HG03521 (cell line): ENCODE measurements around the gene DAPK1.

Experiments
- ATAC-seq: cut with Tn5 transposase; IDR thresholded peaks from one replicate; pipeline ENCODE4 v1.9.1; 2021; ENCODE audit warnings: mild to moderate bottlenecking, moderate library complexity; ENCODE audit not compliant: unreplicated experiment

Gene DAPK1

DNA sequence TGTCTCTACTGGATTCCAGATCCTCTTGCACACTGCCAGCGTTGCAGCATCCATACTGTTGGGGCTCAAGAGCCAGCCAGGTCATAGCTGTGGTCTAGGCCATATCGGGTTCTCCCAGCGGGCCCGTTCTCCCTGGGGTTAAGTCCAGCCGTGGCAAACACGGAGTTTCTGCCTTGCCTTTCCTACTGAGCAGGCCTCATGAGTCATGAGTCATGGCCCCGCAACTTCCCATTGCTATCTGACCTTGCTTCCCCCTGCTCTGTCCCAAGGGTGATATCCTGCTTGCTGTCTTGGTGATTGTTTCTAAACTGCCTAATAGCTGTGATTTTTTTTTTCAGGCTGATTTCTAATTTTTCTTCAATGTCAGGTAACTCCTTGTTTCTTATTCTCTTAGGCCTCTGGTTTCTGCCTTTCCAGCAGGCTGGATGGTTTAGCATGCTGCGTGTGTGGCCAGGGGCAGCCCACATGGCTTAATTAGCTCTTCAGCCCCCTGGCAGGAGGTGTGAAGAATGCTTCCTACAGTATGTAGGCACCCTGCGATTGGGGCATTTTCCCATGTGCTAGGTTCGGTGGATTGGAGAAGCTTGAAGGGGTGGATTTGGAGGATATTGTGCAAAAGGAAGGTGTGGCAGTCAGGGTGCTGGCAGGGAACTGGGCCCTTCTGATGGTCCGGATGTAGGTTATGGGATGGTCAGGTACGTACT, 18.7 kb downstream of the DAPK1 start:
- no peak for ATAC-seq

DNA sequence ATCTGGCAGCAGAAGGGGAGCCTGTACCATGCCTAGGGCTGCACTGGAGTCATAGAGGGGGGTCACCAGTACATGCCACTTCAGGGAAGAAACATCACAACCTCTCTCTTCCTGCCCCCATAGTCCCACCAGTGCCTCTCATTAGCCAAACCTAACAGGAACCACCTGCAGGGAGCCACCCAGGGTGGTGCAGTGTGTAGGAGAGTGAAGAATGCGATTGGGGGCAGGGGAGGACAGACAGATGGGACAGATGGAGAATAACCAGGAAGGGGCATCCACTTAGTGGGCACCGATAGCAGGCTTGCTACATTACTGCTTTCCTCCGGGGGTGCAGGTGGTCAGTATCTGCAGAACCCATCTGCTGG, 19.2 kb downstream of the DAPK1 start:
- no peak for ATAC-seq

DNA sequence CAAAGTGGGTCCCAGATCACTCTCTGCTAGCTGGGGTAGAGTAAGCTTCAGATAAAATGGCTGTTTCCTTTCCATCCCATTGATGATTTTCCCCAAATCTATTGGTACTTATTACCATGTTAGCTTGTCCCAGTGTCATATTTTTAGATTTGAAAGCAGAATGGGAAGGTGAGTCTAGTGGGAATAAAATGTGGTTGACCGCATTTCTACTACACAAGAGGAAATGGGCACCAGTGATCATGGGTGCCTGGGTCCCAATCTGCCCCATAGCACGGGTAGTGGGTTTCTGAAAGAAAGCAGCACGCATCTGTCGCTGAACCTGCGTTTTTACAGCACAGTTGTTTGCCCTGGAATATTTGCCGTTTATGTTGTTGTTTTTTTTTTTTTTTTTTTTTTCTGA, 20.1 kb downstream of the DAPK1 start:
- ATAC-seq = no peak

DNA sequence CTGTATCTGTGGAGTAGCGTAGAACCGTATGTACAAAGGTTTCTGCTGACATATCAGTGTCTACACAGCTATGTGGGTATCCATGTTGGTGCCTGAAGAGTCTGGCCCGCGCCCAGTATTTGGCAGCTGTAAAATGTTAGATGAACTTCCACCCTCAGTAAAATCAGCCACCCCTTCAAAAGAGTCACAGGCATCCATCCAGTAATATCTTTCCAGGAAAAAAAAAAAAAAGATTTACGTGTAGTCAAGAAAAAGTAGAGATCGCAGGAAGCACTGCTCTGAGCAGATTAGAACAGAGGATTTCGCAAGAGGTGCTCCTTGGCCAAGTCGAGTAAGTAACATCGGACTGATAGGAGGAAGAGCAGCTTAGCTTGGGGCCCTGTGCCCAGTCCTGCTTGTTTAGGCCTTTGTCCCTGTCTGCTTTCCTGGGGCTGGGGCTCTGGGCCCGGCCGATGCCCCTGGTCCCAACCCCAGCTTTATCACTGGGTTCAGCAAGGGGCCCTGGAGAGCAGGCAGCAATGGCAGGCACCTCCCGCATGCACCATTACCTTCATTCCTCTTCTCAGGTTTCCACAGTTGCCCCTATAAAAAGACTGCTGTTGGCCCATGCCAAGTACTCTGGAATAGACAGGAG, 21.2 kb downstream of the DAPK1 start:
- no peak for ATAC-seq

DNA sequence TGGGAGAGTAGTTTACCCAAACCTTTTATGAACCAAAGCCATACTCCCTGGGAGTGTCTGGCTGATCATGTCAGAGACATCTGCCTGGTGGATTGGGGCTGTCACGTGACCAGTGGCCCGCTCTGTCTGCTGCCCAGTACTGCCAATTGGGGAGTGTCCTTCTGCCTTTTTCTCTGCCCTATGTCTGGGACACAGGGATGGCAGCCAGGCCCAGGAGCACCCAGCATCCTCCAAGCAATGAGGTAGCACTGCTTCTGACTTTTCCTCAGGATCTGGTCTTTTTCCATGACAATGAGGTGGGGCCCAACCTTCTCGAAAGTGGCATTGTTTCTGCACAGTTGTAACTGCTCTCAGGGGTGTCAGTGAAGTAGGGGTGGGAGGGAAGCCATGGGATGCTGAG, 21.8 kb downstream of the DAPK1 start:
- no peak for ATAC-seq

DNA sequence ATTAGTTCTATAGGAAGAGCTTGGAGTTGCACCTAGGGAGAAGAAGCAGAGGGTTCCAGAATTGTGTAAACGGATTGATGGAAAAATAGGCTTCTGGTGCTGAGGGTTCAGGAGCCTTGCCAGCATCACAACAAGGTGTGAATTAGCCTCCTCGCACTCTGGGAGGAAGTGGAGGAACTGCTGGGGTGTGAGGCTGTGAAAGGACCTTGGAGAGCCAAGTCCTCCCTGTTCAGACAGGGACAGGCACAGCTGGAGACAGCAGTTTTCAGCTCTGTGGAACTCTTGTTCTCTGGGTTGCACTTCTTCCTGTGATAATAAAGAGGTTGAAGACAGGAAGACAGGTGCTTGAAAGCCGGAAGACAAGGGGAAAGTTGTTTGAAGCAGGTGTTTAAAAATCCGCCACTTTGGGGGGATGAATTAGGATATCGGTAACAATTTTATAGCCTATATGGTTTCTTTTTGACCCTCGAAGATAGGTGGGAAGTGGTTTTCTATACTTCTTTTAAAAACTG, 22.6 kb downstream of the DAPK1 start:
- ATAC-seq = no peak

DNA sequence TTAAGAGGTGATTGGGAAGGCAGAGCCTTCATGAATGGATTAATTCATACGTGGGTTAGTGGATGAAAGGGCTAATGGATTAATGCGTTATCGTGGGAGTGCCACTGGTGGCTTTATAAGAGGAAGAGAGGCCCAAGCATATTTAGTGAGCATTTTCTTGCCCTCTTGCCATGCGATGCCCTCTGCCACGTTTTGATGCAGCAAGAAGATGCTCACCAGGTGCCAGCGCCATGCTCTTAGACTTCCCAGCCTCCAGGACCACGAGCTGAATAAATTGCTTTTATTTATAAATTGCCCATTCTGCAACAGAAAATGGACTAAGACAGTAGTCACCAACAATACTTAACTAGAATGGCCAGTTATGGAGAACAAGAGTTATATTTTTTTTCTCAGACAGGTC, 24.2 kb downstream of the DAPK1 start:
- ATAC-seq = no peak

DNA sequence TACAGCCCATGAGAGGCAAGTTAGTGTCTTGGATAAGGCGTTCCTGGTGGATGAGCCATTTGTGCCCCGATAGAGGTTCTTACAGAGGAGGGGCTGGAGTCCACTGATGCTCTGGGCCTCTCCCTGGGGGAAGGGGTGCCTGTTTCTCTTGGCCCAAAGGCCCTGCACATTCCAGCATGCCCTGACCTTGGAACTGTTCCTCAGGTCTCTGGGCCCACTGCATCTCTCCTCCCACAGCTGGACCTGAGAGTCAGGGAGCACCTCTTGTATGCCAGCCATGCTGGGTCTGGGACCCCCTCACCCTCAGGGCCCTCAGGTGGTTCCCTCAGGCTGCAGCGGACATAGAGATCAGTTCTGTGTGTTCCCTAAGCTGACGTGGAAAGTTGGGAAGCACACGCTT, 26.4 kb downstream of the DAPK1 start:
- no peak for ATAC-seq

DNA sequence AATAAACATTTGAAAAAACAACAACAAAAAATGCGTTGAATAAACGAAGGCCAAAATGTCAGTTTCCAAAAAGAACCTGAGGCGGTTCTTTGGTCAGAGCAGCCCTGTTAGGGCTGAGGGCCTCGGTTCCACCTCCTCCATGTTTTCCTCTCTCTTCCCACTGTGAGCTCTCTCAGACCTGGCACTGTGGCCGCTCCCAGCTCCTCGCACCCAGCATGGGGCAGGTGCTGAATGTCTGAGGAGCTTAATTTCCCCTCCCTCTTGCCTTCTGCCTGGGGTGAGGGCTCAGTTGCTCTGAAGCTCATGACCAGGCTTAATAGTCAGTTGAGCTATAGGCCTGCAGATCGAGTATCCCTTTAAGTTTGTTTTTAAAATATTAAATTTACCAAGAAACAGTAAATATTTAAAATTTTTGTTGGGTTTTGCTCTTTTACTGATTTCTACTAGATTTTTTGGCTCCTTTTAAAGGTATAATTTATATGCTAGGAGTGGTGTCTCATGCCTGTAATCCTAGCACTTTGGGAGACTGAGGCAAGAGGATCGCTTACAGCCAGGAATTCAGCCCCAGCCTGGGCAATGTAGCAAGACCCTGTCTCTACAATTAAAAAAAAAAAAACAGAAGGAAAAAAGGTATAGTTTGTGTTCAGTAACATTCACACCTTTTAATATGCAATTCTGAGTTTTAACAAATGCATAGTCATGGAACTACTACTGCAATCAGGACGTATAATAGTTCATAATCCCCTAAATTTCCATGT, 28.1 kb downstream of the DAPK1 start:
- no peak for ATAC-seq

DNA sequence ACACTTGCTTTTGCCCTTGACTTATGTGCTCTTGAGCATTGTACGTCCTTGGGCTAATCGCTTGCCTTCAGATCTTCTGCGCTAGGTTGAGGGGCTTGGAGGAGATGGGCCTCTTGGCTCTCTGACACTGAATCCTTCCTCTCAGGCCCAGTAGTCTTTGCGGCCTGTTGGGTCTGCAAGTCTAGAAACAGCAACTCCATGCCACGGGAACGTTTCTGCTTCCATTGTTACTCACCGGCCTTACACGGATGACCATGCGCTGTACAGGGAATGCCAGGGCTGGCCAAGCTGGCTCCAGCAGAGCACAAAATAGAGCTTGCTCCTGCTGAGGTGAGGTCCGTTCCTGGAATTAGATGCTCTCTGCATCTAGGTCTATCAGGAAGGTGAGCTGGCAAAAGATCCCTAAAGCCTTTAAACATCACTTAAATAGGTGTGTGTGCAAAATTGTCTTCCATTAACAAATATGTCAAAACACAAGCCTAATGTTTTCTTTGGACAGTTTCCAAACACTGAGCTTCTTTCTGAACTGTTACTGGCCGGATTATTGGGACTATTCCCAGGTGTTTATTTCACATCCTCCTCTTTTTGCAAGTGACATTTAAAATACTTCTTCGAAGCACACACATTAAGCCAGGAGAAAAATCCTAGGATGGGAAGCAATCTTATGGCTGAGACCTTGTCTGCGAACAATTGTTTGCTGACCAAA, 29.7 kb downstream of the DAPK1 start:
- ATAC-seq = no peak

DNA sequence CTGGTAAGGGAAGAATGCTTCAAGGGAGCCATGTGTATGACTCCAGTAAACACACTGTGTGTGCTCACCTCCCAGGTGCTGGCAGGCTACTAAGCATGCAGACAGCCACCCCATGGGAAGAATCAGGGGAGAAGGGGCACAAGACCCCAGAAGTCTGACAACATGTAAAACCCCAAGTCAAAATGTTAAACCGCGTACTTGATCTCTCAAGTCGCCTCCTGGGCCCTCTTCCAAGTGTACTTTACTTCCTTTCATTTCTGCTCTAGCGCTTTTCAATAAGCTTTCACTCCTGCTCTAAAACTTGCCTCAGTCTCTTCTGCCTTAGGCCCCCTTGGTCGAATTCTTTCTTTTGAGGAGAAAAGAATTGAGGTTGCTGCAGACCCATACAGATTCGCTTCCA, 31.3 kb downstream of the DAPK1 start:
- ATAC-seq = no peak

DNA sequence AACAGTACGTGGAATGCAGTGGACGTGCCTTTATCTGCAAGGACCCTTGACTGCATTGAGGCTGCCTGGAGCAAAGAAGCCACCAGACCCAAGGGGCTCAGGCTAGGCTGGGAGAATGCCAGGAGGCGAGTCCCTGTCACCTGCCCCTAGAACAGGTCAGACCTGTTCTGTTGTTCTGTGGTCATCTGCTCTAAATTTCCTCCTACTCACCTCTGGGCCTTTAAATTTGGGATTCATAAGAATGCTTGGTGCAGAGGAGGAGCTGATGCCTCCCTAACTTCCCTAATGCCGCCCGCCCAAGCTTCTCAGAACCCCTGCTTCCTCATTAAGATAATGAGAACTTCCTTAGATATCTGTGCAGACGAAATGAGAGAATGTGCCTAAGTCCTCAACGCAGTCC, 32.0 kb downstream of the DAPK1 start:
- ATAC-seq = no peak

DNA sequence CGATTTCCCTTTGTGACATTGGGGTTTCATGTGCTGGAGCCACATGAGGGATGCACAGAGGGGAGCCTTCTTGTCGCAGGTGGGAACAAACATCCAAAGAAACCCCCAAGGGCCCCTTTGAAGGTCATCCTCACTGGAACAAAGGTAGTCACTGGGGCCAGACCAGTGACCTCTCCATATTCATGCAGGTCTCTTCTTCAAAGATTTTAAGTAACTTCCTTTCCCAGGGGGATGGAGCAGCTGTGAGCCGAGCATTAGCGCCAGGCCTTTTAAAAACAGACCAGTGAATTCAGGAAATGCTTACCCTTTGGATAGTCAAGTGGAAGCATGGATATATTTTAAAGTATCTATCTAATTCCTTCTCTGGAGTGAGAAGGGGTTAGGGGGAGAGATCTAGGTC, 33.0 kb downstream of the DAPK1 start:
- ATAC-seq = no peak

DNA sequence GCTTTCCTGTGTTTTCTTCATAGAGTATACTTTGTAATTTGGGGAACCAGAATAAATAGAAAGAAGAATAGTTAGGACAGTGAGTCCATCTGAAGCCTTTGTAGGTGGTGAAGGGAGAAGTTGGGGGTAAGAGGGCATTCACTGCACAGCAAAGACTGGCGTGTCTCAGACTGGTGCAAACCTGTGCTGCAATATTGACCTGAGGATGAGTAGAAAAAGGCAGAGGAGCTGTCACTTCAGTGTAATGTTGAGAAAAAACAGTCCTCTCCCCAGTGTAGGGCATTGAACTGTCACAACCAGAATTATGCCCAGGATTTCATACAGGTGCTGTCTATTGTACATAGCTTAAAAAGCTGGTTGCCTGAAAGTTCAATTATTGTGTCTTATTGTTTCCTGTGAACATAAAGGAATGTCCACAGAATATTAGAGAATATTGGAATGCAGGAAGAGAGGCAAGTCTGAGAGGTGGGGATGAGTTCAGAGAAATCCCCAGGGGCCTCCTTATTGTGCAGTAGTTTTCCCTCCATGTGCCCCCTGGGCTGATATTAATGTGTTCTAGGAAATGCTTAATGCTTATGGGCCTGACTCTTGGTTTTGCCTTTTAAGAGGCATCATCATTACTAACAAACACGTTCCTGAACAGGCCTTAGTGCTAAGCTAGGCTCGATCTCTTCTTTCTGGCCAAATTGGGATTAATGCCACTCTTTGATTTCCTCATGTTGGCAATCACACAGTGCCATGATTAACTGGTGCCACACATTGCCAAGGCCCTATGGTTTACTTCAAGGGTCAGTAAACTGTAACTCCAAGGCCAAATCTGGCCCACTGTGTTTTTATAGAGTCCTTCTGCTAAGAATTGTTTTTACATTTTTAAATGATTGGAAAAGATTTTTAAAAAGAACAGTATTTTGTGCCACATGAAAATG, 34.0 kb downstream of the DAPK1 start:
- no peak for ATAC-seq

DNA sequence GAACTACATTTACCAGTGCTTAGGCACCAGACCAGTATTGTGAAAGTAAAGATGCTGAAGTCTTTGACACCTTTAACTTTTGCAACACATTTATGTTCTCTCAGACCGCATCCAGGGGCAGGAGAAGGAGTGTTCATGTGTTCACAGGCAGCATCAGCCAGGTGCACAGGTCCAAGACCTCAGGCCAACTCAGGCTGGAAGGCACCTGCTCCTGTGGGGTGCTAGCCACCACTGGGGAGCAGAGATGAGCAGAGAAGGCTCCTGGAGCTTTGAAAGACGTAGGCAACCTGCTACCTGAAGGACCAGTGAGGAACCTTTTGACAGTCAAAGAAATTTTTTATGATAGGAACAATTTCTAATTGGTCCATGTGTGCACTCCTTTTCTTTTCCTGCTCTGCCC, 35.6 kb downstream of the DAPK1 start:
- no peak for ATAC-seq

DNA sequence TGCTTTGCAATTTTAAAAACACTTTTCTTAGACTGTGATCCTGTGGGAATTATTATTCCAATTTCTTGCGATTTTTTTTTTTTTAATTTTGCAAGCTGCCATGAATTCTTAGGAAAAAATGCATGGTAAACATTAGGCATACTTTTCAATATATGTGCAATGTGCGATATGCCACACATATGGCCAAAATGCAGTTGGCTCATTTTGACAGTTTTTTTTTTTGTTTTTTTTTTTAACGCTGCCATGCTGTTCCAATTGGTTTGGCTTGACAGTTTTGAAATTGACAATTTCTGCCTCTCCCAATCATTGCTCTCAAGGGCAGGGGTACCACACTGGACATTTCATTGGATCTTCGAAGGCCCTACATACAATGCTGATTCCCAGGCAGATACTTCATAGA, 36.4 kb downstream of the DAPK1 start:
- no peak for ATAC-seq

DNA sequence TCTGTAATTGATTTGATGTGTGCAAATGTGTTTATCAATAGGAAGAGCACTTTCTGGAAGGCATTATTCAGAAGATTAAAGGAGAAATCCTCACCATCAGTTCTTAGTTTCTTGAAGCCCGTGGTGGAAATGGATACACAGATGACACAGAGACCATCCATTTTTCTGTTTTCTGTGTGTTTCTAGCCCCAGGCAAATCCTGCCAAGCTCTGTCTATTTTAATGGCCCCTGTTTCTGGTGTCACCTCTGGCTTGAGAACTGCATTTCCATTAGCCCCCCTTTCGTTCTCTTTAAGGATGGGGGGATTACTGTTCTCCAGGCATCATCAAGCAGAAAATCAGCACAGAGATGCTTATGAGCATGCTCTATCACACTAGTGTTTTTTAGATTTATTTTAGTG, 37.3 kb downstream of the DAPK1 start:
- ATAC-seq = no peak

DNA sequence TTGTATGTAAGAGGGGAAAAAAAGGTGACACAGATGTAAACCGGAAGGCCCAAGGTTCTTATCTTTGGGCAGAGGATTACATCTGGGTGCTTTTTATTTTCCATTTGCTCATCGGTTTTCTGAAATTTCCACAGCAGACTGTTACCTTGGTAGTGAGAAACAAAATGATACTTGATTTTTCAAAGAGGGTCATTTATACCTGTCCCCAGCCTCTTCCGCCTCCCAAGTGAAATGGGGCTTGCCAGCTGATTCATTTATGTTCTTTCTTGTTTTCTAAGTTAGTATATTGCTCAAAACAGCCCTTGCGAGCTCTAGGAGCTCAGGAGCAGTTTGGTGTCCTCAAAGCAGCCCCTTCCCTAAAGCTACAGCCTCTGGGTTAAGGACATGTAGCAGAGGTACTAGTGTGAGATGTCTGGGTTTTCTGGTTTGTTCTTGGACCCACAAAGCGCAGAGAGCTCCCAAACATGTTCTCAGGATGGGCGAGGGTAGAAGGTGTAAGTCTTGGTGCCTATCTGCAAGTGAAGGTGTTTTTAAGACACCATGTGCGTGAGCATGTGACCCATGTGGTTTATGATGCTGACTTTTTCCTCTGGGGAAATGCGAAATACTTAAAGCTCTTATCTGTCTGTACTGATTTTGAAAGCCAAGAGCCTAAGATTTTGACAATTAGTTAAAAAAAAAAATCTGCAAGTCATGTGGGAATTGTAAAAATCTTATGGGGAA, 38.3 kb downstream of the DAPK1 start:
- peak; percentile 82 for ATAC-seq

DNA sequence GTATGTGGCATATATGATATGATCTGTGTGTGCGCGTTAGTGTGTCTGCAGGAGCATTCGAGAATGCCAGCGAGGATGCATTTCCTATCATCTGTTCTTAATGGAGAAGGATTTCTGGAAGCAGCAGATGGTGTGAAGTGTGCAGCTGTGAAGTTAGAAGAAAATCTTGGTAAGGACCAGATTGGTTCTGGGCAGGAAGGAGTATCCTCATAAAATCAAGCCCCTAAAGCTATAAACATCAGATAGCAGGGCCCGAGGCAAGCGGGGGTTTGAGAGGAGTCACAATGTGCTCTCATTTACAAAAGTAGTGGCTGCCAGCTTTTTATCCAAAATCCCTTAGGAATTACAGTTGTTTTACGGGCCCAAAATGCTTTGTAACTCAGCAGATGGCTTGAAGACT, 40.0 kb downstream of the DAPK1 start:
- ATAC-seq = no peak
